ENCODE data around the gene PHLDA1.

GRCh38 chr12:75984577-75985182 lies 46.9 kb downstream of the PHLDA1 start:
- TF ChIP-seq CTCF (conservative IDR thresholded peaks at IDR 0.05; ENCODE audit: low read depth, low read length) (no peak), EZH2 (IDR thresholded peaks at IDR 0.05; ENCODE audit: low read length, unreplicated experiment) (no peak)

All from PC-3 (cell line).